Renal cortical epithelial cell (primary cell): Measurements from ENCODE around the gene WNT6. TPM values are rescaled to one million over a fixed set of nuclear protein-coding genes. Genes with fewer than 3 reads are reported as not detected.

Source experiments
- DNase-seq: peaks from one replicate; pipeline ENCODE4 v3.0.0-alpha.2; 2011; ENCODE audit warnings: low read depth
- total RNA-seq: library from RNA; depleted of rRNA; stranded (reverse); fragments of >200 nt; gene quantifications from 2 replicates; pipeline ENCODE4 v1.2.3, GENCODE V29; 2014

The WNT6 gene
- total RNA-seq, 1 donor from 2014 or later: 3.5 TPM

GRCh38 chr2:218857371-218858137 lies 2.1 kb upstream of the WNT6 start:
- DNase-seq: no peak

GRCh38 chr2:218858138-218858445 lies 1.5 kb upstream of the WNT6 start:
- DNase-seq: no peak

GRCh38 chr2:218858671-218859555 lies 692 bp upstream of the WNT6 start:
- no peak for DNase-seq

GRCh38 chr2:218859988-218860831 lies 605 bp downstream of the WNT6 start:
- DNase-seq: no peak

- peak; percentile 47 for DNase-seq
Measured at GRCh38 chr2:218860950-218861381, 1.4 kb downstream of the WNT6 start.

- no peak for DNase-seq
Measured at GRCh38 chr2:218861645-218862318, 2.2 kb downstream of the WNT6 start.

GRCh38 chr2:218863021-218863520 lies 3.5 kb downstream of the WNT6 start:
- no peak for DNase-seq

GRCh38 chr2:218865396-218865795 lies 5.8 kb downstream of the WNT6 start:
- no peak for DNase-seq

GRCh38 chr2:218865999-218866398 lies 6.4 kb downstream of the WNT6 start:
- no peak for DNase-seq

- no peak for DNase-seq
Measured at GRCh38 chr2:218867900-218868299, 8.3 kb downstream of the WNT6 start.

- DNase-seq: no peak
Measured at GRCh38 chr2:218869064-218869463, 9.5 kb downstream of the WNT6 start.

GRCh38 chr2:218870984-218871344 lies 11.4 kb downstream of the WNT6 start:
- no peak for DNase-seq

GRCh38 chr2:218871345-218872302 lies 12.0 kb downstream of the WNT6 start:
- DNase-seq: no peak

- no peak for DNase-seq
Measured at GRCh38 chr2:218872645-218873358, 13.2 kb downstream of the WNT6 start.

GRCh38 chr2:218873359-218874194 lies 14.0 kb downstream of the WNT6 start:
- no peak for DNase-seq

- no peak for DNase-seq
Measured at GRCh38 chr2:218875692-218876246, 16.2 kb downstream of the WNT6 start.

GRCh38 chr2:218876562-218877219 lies 17.1 kb downstream of the WNT6 start:
- DNase-seq: peak; percentile 61

- DNase-seq: no peak
Measured at GRCh38 chr2:218877331-218877730, 17.7 kb downstream of the WNT6 start.
